NCI-H2196 treated with DMSO at 0.1 percent for 48 hours (cell line): ENCODE data around the gene TSNAXIP1.

Source experiments
- DNase-seq: peaks from one replicate; lab custom pipeline; 2025; ENCODE audit not compliant: unreplicated experiment; lab: John Stamatoyannopoulos, UW

TSNAXIP1 gene

DNA sequence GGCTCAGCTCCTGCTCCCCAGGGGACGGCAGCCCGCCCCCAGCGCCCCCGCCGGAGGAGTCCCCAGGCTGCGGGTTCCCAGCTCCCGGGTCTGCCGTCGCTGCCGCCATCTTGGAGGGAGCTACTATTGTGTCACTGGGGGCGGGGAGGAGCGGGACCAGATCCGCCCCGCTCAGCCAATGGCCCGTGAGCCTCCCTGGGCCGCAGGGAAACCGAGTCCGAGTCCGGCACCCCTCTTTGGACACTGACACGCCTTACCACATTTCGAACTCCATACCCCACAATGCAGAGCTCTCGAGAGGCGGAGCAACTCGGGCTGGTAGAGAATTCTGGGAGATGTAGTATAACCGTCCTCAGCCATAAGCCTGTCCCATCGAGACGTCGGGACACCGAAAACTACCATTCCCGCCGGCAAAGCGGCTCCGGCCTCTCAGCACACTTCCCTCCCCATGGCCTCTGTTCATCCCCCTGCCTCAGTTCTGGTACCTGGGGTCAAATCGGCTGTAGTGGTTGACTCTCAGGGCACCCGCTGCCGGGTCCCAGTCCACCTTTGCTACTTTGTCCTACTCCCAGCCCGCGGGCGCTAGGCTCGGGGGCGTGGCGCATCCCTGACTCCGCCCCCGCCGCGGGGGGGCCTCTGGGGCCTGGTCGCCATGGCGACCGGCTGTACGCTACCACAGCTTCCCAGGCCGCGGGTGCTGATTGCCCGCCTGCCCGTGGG is at the start of gene TSNAXIP1, which contains the start of gene RANBP10:
Gene TSNAXIP1 (plus strand): TSS at position 462 of the 720 bp plus-strand sequence. CDS start 261 bp downstream, outside the sequence.
Gene RANBP10 (minus strand): TSS at position 133 of the 720 bp plus-strand sequence. CDS start 24 bp downstream, at position 109.
- peak; percentile 88 for DNase-seq

DNA sequence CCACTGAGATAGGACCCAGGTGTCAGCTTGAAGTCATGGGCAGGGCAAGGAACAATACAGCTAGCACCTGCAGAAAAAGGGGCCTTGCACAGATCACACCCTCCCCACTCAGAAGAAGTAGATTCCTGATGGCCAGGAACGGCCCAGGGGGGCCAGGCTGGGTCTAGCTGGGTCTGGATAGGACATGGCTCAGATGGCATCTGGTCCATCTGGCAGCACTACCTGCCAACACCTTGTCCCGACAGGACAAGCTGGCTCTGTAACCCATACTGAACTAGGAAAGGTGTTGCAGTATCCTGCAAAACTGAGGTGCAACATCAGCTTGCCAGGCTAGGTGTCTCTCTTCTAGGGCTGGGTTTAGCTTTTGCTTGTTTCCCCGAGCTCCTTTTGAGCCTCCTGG is 48.7 kb upstream of the TSNAXIP1 start:
- DNase-seq: no peak

GRCh38 chr16:67758966-67759365 is 47.7 kb upstream of the TSNAXIP1 start:
- DNase-seq: no peak

GRCh38 chr16:67760206-67760955 is 46.3 kb upstream of the TSNAXIP1 start:
- DNase-seq: no peak

DNA sequence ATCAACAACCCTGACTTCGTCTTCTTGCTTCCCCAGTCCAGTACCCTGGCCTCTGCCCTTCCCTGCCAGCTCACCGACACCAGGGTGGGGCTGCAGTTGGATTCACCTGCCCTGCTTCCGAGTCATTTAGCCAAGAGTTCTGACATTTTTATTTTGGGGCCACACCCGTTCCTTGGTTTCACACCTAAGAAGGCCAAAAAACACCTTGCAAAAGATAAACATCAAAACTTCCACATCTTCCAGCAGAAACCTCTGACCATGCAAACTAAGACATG is 45.8 kb upstream of the TSNAXIP1 start:
- no peak for DNase-seq

- DNase-seq: no peak
Observed at GRCh38 chr16:67761924-67762323, 44.8 kb upstream of the TSNAXIP1 start.

DNA sequence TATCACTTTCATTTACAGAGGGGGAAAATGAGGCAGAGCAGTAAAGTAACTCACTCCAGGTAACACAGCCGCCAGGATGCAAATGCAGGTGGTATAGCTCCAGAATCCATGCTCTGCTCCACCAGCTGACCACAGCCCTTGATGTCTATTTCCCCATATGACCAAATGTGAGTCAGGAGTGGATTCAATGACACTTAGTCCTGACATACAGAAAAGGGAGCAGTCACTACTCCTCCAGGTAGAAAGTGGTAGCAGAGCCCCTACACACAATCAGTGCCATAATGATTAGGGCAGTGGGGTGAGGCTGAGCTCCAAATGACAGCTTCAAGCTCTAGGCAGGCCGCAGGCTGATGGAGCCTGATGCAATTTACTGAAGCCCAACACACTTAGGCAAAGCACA is 44.3 kb upstream of the TSNAXIP1 start:
- DNase-seq: no peak

- DNase-seq: no peak
Observed at GRCh38 chr16:67763066-67763465, 43.6 kb upstream of the TSNAXIP1 start.

DNA sequence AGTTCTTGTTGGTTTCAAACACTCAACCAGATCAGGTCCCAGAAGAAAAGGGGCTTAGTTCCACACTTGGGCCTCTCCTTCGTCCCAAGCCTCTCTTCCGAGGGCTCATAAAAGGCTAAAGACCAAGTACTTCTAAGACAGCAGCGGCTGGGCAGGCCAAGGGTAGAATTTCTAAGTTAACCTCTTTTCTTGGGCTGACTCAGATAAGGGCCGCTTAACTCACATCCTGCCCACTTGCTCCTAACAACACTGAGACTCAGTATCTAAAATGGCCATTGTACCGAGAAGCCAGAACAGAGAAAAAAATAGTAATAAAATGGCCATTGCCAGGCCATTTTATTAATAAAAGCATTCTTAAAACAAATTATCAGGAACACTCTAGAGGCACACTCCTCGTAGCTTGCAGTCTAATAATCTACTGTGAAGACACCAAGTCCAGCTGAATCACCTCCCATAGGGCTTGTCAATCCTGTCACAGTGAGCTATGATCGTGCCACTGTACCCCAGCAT is 42.5 kb upstream of the TSNAXIP1 start:
- DNase-seq: no peak

DNA sequence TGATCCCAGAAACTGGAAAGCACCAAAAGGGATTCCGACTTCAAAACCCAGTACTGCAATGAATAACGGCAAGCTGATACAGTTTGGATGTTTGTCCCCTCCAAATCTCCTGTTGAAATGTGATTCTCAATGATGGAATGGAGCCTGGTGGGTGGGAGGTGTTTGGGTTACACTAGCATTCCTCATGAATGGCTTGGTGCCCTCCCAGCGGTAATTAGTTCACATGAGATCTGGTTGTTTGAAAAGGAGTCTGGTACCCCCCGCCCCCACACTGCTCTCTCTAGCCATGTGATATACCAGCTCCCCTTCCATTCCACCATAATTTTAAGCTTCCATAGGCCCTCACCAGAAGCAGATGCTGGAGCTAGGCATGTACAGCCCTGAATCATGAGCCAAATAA is 40.4 kb upstream of the TSNAXIP1 start:
- DNase-seq: no peak

GRCh38 chr16:67767953-67768352 is 38.7 kb upstream of the TSNAXIP1 start:
- no peak for DNase-seq

GRCh38 chr16:67770346-67770991 is 36.2 kb upstream of the TSNAXIP1 start:
- DNase-seq: no peak

GRCh38 chr16:67773099-67773498 is 33.6 kb upstream of the TSNAXIP1 start:
- no peak for DNase-seq

- no peak for DNase-seq
Observed at GRCh38 chr16:67773569-67774456, 32.9 kb upstream of the TSNAXIP1 start.

GRCh38 chr16:67774457-67774853 is 32.2 kb upstream of the TSNAXIP1 start:
- no peak for DNase-seq

DNA sequence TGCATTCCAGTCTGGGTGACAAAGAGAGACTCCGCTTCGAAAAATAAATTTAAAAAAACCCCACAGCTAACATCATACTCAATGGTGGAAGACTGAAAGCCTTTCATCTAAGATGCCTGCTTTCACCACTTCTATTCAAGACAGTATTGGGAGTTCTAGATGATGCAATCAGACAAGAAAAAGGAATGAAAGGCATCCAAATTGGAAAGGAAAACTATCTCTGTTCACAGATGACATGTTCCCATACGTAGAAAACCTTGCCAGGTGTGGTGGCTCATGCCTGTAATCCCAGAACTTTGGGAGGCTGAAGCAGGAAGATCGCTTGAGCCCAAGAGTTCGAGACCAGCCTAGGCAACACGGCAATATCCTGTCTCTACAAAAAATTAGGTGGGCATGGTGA is 31.4 kb upstream of the TSNAXIP1 start:
- no peak for DNase-seq

GRCh38 chr16:67779256-67780014 is 27.3 kb upstream of the TSNAXIP1 start:
- DNase-seq: no peak

GRCh38 chr16:67780847-67781564 is 25.7 kb upstream of the TSNAXIP1 start:
- no peak for DNase-seq

DNA sequence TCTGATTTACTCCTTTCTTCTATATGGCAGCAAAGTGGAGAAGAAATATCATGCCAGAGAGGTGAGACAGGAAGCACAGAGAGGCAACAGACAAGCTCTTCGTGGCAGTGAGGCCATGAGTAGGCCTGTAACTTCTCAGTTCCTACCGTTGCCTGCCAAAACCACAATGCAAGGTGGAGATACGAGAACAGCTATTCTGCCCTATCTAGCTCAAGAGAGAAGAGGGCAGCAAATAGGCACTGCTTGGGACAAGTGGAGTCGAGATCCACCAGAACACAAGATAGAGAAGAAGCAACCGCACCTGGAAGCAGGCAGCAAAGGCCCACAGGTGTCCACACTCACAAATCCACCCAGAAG is 25.1 kb upstream of the TSNAXIP1 start:
- no peak for DNase-seq
